Middle frontal gyrus (tissue), 1 donor: ENCODE data around the gene BICRA.

Experiments
- DNase-seq: peaks from one replicate; pipeline ENCODE4 v3.0.0-alpha.2; 2015; ENCODE audit warnings: low spot score; ENCODE audit errors: extremely low spot score

Gene BICRA

DNA sequence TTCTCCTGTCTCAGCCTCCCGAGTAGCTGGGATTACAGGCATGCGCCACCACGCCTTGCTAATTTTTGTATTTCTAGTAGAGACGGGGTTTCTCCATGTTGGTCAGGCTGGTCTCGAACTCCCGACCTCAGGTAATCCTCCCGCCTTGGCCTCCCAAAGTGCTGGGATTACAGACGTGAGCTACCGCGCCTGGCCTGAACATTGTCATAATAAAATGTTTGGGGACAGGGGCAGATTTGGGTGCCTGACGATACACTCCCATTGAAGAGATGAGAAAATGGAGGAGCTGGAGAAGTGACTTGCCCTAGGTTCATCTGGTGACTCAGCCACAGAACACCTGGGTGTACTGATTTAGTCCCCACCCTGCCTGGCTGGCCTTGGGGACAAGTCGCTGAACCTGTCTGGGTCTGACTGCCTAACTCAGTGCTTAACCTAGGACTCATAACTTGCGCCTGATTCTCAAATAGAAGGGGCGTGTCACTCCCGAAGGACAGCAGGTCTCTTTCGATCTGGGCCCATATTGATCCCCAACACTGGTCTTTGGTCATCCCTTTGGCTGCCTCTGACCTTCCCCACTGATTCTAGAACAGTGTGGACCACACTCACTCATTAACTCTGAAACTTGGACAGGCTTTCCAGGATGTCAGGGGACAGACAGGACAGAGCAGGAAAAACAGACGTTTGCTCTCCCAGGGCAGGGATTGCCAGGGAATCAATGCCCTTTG, 7.6 kb upstream of the BICRA start:
- DNase-seq, result no peak

DNA sequence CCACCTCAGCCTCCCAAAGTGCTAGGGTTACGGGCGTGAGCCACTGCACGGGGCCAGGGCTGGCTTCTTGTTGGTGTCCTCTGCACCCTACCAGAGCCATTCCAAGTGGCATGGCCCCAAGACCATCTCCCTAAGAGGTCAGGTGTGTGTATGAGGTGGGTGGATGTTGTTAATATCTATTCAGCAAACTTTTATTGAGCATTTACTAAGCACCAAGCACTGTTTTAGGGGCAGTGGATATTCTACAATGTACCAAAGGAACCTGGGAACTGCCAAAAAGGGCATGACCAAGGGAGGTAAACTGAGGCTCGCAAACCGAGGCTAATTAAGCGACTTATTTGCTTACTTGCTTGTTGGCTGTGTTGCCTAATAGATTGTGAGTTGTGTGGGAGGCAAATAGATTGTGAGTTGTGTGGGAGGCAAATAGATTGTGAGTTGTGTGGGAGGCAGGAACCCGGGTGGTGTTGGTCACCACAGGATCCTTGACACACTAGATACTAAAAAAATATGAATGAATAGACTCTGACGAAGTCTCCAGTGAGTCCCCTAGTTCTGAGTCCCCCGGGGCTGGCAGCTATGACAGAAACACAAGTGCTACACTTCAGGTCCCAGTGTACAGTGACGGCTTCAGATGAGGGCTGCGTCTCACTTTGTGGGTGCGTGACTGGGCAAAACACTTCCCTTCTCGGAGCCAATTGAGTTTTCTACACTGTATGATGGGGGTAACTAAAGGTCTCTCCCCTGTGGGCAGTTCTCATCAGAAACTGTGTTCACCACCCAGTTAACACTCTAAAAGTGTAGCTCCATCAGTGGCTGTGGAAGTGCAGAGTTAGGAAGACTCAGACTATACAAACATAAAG, 5.0 kb upstream of the BICRA start:
- DNase-seq, result no peak

DNA sequence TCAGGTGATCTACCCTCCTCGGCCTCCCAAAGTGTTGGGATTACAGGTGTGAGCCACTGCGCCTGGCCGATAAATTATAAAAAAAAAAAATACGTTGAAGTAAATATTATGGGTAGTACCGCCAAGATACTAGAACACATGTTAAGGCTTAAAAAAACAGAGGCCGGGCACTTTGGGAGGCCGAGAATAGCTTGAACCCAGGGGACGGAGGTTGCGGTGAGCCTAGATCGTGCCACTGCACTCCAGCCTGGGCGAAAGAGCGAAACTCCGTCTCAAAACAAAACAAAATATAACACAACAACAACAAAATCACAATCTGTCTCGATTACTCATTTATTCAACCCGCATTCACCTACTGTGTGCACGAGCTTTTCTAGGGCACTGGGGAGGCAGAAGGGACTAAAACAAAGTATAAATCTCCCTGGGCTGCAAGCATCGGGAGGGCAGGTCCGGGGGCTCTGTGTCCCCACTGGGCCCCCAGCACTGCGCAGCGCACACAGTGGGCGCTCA, 1.3 kb upstream of the BICRA start:
- no peak for DNase-seq

DNA sequence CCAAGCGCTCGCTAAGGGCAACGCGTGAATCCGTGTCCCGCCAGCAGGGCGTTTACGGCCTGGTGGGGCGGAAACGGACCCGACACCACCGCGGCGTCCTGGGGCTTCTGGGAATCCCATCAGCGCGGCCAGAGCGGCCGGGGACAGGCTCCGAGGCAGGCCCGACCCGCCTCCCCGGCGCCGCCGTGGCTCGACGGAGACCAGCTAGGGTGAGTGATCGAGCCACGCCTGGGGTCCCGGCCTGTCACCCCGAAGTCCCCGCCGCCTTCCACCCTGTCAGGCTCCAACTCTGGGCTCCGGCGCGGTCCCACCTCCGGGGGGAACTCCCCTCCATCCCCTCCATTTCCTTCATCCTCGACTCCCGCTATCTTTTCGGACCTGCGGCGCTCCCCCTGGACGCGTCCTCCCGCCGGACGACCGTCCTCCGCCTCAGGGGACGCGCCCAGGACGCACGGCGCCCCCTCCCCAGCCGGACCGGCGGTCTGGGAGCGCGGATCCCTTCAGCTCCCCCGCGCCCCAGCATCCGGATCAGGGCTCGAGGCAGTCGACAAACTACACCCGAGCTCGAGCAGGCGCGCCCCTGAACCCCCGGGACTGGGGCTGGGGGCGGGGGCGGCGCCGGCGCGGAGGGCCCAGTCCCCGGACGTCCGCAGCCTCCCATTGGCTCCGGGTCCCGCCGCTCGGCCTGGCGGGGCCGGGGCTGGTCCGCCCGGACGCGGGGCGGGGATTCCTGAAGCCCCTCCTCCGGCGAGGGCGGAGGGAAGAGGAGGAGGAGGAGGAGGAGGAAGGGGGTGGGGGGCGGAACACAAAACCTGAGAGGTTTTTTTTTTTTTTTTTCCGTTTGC, 638 bp upstream of the BICRA start:
- peak; percentile 93 for DNase-seq

DNA sequence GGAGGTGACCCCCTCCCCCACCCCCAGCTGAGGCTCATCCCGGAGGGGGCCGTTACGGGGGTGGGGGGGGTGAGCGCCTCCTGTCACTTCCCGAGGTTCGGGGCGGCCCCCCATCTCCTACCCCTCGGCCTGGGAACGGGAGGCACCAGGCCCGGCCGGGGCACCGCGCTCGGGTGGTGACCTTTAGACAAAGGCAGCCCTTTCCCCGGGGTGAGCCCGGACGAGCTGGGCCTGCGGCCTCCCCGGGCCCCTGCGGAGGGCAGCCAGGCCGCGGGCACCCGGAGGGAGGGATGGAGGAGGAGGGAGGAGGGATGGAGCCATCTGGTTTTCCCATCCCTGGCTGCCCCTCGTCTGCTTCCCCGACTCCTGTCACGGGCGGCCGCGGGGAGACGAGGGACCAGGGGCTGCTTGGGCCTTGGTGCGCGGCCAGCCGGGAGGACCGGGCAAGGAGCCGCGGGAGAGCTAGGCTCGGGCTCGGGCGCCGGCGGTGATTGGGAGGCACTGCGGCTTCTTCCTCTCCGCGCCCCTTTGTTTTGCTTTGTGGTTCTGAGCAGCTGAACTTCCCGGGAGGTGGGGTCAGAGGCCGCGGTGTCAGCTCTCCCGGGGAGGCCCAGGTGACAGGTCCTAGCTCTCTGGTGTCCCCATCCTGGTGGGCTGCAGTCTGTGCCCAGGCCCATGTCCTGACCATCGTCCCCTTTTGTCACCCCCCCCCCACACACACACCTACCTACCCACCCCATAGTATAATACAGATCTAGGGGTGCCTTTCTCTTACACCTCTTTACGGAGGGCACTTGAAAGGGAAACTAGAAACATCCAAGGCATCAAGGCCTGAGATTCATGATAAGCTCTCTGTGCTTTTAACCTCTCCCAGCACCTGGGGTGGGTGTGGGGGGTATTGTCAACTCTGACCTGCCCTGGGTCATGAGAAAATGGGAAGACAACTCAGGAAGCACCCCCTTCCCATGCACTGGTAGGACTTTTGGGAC, 1.3 kb downstream of the BICRA start:
- no peak for DNase-seq

DNA sequence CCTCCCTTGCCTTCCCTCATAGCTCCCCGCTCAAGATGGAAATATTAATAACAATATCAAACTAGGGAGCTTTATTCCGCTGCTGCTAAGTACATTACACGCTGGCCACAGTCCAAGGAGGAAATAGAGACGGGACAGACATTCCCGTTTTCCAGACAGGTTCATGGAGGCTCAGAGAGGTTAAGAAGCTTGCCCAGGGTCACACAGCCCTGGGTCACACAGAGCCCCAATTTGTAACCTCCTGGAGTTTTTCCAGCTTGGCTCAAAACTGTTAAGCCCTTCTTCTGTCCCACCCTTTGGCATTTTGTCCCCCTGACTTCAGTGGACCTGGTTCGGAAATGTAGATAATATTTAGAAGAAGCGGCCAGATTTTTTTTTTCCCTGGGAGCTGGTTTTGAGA, 2.0 kb downstream of the BICRA start:
- no peak for DNase-seq

DNA sequence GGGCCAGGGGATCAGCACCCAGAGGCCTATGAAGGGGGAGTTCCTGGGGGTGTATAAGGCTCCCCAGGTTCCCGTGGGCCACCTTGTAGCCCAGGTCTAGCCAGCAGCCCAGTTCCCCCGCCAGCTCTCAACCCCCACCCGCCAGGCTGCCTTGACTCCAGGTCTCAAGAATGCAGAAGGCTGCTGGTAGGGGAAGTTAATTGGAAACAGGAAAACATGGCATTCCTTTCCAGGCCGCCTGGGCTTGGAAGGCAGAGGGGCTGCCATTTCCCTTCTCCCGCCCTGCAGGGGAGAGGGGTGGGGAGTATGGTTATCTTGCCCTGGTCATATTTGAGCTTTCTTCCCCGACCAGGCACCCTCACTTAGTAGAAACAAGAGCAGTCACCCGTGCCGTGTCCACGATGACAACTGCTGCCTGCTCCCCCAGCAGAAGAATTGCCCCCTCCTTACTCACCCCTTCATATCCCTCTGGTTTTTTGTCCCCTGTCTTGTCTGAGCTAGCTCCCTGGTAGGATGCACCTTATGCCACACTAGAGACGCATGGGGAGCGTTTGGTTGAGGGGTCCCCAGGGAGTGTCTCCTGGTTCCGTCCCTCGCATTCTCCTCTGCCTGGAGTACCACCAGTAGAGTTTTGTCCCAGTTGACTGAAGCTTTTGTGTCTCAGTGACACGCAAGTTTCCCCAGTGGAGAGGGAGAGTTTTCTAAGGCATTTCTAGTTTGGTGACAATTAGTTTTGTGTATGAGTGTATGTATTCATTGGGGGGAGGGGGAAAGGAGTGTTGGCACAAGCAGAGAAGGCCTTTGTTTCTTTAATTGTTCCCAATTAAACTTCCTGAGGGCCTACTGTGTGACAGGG, 4.5 kb downstream of the BICRA start:
- DNase-seq, result no peak

DNA sequence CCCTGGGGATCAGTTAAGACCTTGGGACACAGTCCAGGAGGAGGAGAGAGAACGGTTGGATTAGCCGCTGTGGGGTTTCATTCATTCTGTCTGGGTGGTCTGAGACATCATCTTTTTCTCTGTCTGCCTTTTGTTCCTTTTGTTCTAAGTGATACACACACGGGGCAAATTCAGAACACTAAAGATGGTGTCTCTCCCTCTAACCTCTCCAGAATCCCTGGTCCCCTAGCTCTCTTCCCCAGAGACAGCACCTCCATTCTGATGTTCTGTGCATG, 5.0 kb downstream of the BICRA start:
- DNase-seq, result no peak

DNA sequence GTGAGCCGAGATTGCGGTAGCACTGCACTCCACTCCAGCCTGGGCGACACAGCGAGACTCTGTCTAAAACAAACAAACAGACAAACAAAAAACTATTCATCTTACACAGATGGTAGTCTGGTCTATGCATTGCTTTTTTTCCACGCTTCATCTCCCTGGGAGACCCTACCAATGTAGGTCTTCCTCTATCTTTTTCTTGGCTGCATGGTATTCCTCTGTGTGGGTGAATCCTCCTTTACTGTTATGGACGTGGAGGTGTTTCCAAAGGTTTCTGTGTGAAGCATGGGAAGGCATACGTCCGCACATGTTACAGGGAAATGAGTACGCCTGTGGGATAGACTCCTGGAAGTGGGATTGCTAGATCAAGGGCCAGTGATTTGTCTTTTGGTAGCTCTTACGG, 5.6 kb downstream of the BICRA start:
- no peak for DNase-seq

DNA sequence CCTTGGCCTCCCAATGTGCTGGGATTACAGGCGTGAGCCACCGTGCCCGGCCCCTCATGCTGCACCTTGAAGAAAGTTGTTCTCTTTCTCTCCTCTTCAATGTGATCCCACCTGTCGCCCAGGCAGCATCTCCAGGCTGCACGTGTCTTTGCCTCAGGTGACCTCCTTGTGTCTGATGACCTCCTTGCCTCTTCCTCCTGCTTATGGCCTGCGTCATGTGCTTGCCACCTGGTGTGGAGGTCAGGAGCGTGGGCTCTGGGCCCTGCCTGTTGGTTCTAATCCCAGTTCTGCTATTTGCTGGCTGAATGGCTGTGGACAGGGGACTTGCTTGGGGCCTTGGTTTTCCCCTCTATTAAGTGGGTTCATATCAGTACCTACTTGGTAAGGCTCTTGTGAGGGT, 6.3 kb downstream of the BICRA start:
- DNase-seq, result no peak

DNA sequence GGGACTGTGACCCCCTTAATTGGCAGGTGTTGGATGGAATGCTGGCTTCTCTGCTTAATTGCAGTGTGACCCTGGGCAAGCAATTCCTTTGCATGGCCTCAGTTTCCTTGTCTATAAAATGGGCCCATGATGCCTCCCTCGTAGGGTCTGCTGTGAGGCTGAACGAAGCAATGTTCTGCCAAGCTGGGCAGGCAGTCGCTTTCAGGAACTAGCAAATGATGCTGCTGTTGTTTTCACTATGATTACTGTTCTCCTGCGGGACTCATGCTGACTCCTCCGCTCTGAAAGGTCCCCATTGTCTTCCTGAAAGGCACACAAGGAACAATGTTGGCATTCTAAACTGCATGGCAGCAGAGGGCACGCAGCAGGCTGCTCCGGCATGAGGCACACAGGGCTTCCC, 6.8 kb downstream of the BICRA start:
- peak; percentile 68 for DNase-seq

DNA sequence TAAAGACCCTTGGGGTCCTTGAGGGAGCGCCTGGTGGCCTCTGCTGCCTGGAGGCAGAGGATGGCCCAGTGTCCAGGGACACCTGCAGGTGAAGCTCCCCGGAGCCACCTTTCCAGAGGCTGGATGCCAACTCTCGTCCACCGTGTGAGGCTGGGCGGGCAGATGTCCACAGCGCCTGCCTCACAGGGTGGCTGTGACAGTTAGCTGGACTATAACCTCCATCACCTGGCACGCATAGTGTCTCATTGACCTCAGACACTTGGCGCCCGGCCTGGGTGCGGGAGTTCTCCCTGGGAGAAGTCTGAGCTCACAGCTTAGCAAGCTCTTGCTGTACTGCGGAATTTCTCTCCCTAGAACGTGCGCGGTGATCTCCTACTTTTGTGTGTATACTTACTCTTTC, 9.8 kb downstream of the BICRA start:
- no peak for DNase-seq

DNA sequence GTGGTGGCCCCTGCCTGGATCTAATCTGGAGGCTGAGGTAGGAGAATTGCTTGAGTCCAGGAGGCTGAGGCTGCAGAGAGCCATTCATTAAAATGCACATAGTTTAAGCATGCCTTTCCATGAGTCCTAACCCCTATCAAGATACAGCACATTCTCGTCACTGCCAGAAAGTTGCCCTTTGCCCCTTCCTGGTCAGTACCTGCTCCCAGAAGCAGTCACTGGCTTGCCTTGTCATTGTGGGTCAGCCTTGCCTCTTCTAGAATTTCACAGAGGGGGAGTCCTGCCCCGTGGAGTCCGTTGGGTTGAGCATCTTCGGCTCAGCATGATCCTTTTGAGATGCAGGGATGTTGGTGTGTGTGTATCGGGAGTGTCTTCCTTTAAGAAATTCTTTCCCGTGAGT, 10.8 kb downstream of the BICRA start:
- no peak for DNase-seq

DNA sequence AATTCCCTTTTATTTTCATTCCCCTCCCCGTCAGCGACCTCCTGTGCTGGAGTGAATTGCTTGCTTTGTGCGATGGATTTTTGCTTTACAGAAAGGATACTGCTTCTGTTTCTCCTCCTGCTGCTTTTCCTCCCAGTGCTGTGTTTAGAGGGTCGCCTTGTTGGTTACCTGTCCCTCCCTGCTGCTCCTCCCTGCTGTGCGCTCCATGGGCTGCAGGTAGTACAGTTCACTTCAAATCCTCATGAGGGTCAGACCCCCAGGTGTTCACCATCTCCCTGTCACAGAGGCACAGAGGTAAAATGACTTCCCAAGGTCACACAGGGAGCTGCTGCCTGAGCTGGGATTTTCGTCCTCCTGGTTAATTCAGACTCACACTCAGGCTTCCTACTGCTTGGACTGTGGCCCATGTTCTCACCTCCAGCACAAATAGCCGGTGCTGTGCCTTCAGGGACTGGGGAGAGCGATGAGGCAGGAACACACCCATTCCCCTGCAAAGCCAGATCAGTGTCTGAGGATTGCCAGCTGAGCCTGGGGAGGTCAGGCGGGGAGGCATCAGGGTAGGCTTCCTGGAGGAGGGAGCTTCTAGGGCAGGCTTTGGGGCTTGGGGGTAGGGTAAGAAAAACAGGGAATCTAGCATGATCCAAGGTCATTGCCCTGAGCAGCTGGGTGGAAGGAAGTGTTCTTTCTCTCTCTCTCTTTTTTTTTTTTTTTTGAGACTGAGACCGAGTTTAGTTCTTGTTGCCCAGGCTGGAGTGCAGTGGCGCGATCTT, 14.4 kb downstream of the BICRA start:
- DNase-seq, result no peak

DNA sequence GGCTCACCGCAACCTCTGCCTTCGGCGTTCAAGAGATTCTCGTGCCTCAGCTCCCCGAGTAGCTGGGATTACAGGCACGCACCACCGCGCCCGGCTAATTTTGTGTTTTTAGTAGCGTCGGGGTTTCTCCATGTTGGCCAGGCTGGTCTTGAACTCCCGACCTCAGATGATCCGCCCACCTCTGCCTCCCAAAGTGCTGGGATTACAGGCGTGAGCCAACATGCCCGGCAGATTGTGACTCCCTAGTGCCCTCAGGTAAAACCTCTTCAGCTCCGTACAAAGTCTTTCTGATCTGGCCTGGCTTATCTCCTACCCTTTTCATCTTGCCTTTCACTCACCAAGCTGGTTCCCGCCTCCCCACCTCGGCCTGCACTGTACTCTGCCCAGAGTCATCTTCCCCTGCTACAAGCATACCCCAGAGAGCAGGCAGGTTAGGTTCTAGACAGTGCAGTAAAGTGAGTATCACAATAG, 15.0 kb downstream of the BICRA start:
- no peak for DNase-seq

DNA sequence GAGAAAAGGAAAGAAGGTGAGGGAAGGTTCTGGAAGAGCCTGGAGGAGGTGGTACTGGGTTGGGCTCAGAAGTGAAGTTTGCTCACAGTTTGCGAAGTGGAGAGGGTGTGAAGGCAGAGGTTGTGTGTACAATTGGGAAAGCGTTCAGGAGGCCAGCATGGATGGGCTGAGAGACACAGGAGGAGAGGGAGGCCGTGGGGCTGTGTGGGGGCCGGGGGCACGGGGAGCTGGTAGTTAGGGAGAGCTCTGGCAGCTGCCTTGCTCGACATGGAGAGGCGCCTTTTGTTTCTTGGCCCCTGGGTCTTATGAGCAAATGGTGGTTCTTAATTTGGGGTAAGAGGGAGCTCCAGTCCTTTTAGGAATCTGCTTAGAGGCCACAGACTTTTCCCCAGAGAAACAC, 16.7 kb downstream of the BICRA start:
- no peak for DNase-seq

DNA sequence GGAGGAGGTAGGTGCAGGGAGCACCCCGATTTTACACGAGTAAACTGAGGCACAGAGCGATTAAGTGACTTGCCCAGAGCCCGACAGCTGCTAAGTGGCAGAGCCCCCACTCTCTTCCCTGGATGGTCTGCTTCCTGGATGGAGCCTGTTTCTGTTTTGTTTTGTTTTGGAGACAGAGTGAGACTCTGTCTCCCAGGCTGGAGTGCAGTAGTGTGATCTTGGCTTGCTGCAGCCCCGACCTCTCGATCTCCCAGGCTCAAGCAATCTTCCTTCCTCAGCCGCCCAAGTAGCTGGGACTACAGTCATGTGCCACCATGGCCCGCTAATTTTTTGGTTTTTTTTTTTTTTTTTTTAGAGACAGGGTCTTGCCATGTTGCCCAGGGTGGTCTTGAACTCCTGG, 17.3 kb downstream of the BICRA start:
- DNase-seq, result no peak

DNA sequence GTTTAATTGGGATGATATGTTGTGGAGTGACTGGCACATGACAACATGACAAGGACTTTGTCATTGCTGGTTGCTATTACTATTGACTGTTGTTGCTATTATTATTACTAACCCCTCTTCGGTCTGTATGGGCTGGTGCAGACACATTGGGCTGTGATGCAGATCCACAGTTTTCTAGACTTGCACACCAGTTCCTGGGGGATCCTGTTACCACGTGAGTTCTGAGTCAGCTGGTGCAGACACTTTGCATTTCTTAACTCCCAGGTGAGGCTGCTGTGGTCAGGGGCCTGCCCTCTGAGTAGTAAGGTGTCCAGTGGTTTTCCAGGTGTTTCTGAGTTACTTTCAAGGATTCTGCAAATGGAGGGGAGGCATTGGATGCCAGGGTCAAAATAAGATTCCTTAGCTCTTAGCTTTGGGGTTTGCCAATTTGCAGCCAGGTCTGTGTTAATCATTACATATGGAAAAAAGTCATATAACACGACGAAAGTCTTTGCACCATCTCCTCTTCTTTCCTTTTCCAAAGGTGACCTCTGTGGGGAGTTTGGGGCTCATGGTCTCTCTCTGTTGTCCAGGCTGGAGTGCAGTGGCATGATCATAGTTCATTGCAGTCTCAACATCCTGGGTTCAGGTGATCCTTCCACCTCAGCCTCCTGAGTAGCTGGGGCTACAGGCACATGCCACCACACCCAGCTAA, 19.3 kb downstream of the BICRA start:
- DNase-seq, result no peak
